Prostate gland (tissue), 2 donors: ENCODE measurements around the gene SMC1A. TPM values are rescaled to one million over a fixed set of nuclear protein-coding genes. Genes with fewer than 3 reads are reported as not detected.

ENCODE experiments used
- DNase-seq: peaks from one replicate; pipeline ENCODE4 v3.0.0-alpha.2; 2019; ENCODE audit warnings: low spot score
- H3K27ac ChIP-seq, 2 donors: fragments of 200-600 bp; sonication (generic); 2 replicates each; pipeline ENCODE4 v1.5.1; 2017 to 2019
- H3K27me3 ChIP-seq: fragments of 200-600 bp; sonication (generic); replicated peaks from 2 replicates; pipeline ENCODE4 v1.5.1; 2019; ENCODE audit not compliant: insufficient read depth
- H3K36me3 ChIP-seq, 2 donors: fragments of 200-600 bp; sonication (generic); 1 replicate in 1 of 2; 2 replicates in 1 of 2; pipeline versions ENCODE4 v1.5.1 to v1.8.1; 2017 to 2019
- H3K4me1 ChIP-seq: fragments of 200-600 bp; sonication (generic); replicated peaks from 2 replicates; pipeline ENCODE4 v1.5.1; 2019
- H3K4me3 ChIP-seq, 2 donors: fragments of 200-600 bp; sonication (generic); 2 replicates each; pipeline ENCODE4 v1.5.1; 2017 to 2019
- H3K9me3 ChIP-seq: fragments of 200-600 bp; sonication (generic); 2 replicates; pipeline ENCODE4 v1.5.1; 2017
- CTCF ChIP-seq, 4 experiments: fragments of 200-600 bp in 2 of 4; fragments of 450-650 bp in 2 of 4; sonication (generic) in 2 of 4; IDR thresholded peaks; 1 replicate in 3 of 4; 2 replicates in 1 of 4; pipeline ENCODE4 v1.5.1; 2016 to 2019; ENCODE audit warnings: antibody characterized with exemption in 4 of 4, mild to moderate bottlenecking in 2 of 4, moderate library complexity in 2 of 4
- POLR2A ChIP-seq: fragments of 450-650 bp; IDR thresholded peaks from one replicate; pipeline ENCODE4 v1.6.1; 2016; ENCODE audit warnings: antibody characterized with exemption, mild to moderate bottlenecking
- POLR2AphosphoS5 ChIP-seq: sonication (generic); formaldehyde crosslinking; IDR thresholded peaks from one replicate; pipeline ENCODE4 v1.6.1; 2017; ENCODE audit warnings: antibody characterized with exemption
- WGBS: methylation state at CpG from one replicate; pipeline ENCODE4 v1.1.5; 2018; 5-methylcytosine and 5-hydroxymethylcytosine counted together
- intact Hi-C: fragments of 100-400 bp; cut with DNase I; formaldehyde crosslinking; loops from one replicate; pipeline ENCODE4 v1.14.2; 2022
- microRNA-seq: library from miRNA; unstranded; fragments of <30 nt; microRNA quantifications from one replicate; pipeline ENCODE4, GENCODE V29; 2016
- small RNA-seq, 2 donors: library from RNA; depleted of rRNA; stranded (forward); fragments of <200 nt; gene quantifications; one replicate each; pipeline ENCODE3, GENCODE V24; 2016
- total RNA-seq, 2 donors: library from RNA; depleted of rRNA; stranded (reverse); fragments of >200 nt; gene quantifications; one replicate each; pipeline ENCODE4 v1.1.0, GENCODE V29; 2016

The SMC1A gene
- total RNA-seq, 2 donors from 2014 or later, result 31.1 to 35.4 TPM

- no peaks in the 10 kb centered on the region for H3K27me3 ChIP-seq
- intact Hi-C loops, result no loop called here
- H3K9me3 ChIP-seq, result no peaks in the 10 kb centered on the region
- 23% methylated on average over 4 of the region's 5 CpGs for WGBS
- no peaks in the 10 kb centered on the region for H3K4me1 ChIP-seq
- no peaks in the 10 kb centered on the region for H3K36me3 ChIP-seq
- no peak overlapping the region for H3K27ac ChIP-seq
- no peak overlapping the region for H3K4me3 ChIP-seq
- no peak for DNase-seq
- TF ChIP-seq CTCF (IDR thresholded peaks at IDR 0.05) (no peak), POLR2A (no peak), POLR2AphosphoS5 (no peak)
Measured at GRCh38 chrX:53332204-53332603, 90.2 kb downstream of the SMC1A start.

- TF ChIP-seq CTCF (IDR thresholded peaks at IDR 0.05) (no peak), POLR2A (no peak), POLR2AphosphoS5 (no peak)
- intact Hi-C loops, result no loop called here
- no peak overlapping the region for H3K27ac ChIP-seq
- H3K4me1 ChIP-seq, result no peaks in the 10 kb centered on the region
- no peaks in the 10 kb centered on the region for H3K27me3 ChIP-seq
- DNase-seq, result no peak
- H3K36me3 ChIP-seq, result no peaks in the 10 kb centered on the region
- H3K4me3 ChIP-seq, result no peak overlapping the region
- 87% methylated on average over 9 of the region's 10 CpGs for WGBS
- no peaks in the 10 kb centered on the region for H3K9me3 ChIP-seq
Measured at GRCh38 chrX:53330331-53330730, 92.1 kb downstream of the SMC1A start.

- no peak for DNase-seq
- H3K4me1 ChIP-seq, result no peaks in the 10 kb centered on the region
- no peaks in the 10 kb centered on the region for H3K36me3 ChIP-seq
- no peak overlapping the region for H3K4me3 ChIP-seq
- no peak for TF ChIP-seq POLR2A
- TF ChIP-seq CTCF (IDR thresholded peaks at IDR 0.05), result no peak
- TF ChIP-seq POLR2AphosphoS5, result no peak
- WGBS, result 94% methylated on average over 1 of the region's 1 CpG
- no peak overlapping the region for H3K27ac ChIP-seq
- H3K9me3 ChIP-seq, result no peaks in the 10 kb centered on the region
- intact Hi-C loops, result loop anchor here (5.0 kb wide), 1 partner anchor 43 kb away; the partner anchor contains the start of gene IQSEC2
- no peaks in the 10 kb centered on the region for H3K27me3 ChIP-seq
Measured at GRCh38 chrX:53324803-53325202, 97.7 kb downstream of the SMC1A start.

Small RNA genes lying within 50 kb of the gene (microRNA-seq; reads per million reads assigned to microRNA genes)
- gene MIR6857, result not detected

Small RNA genes lying within 50 kb of the gene (small RNA-seq; reads per million reads assigned to genes)
- 0 reads per million in 2 donors for gene AC245102.2
- gene MIR6857, result 0 to 0.09 reads per million in 2 donors
- 0 reads per million in 2 donors for gene RF00019
- gene VTRNA3-1P, result 0 to 0.10 reads per million in 2 donors

Other genes starting within 250 kb of the SMC1A start
- gene KDM5C, start 197.4 kb downstream of the SMC1A start, total RNA-seq, result 100 to 1,000 TPM in 1 of 2 donors, 10 to 100 TPM in 1; 99.4 to 102 TPM
- gene IQSEC2, start 141.1 kb downstream of the SMC1A start, total RNA-seq, result 10 to 100 TPM; 19.8 to 38.7 TPM
- gene RIBC1, start 219 bp upstream of the SMC1A start, total RNA-seq, result 1 to 10 TPM; 3.0 to 5.4 TPM
- gene HSD17B10, start 11.7 kb upstream of the SMC1A start, total RNA-seq, result 10 to 100 TPM; 70.6 to 83.4 TPM